HUES48 (cell line): ENCODE data around the gene DERA.

Experiments
- H3K27ac ChIP-seq: one replicate; pipeline ENCODE4 v1.7.0; 2013; ENCODE audit warnings: low read depth, low read length, inconsistent platforms
- H3K27me3 ChIP-seq: 2 replicates; pipeline ENCODE4 v1.6.1; 2013; ENCODE audit warnings: mild to moderate bottlenecking, low read length; ENCODE audit not compliant: control insufficient read depth, insufficient read depth
- H3K36me3 ChIP-seq: 2 replicates; pipeline ENCODE4 v1.6.1; 2013; ENCODE audit warnings: low read length; ENCODE audit not compliant: control insufficient read depth, insufficient read depth
- H3K4me1 ChIP-seq: 2 replicates; pipeline ENCODE4 v1.6.1; 2013; ENCODE audit warnings: mild to moderate bottlenecking, low read length; ENCODE audit not compliant: control insufficient read depth, insufficient read depth
- H3K4me3 ChIP-seq: 2 replicates; pipeline ENCODE4 v1.5.1; 2013; ENCODE audit warnings: mild to moderate bottlenecking, low read depth, low read length
- H3K9ac ChIP-seq: 2 replicates; pipeline ENCODE4 v1.6.1; 2013; ENCODE audit warnings: mild to moderate bottlenecking, low read depth, low read length, moderate library complexity
- H3K9me3 ChIP-seq: 2 replicates; pipeline ENCODE4 v1.6.1; 2013; ENCODE audit warnings: low read length; ENCODE audit not compliant: control insufficient read depth, insufficient read depth

DERA gene

DNA sequence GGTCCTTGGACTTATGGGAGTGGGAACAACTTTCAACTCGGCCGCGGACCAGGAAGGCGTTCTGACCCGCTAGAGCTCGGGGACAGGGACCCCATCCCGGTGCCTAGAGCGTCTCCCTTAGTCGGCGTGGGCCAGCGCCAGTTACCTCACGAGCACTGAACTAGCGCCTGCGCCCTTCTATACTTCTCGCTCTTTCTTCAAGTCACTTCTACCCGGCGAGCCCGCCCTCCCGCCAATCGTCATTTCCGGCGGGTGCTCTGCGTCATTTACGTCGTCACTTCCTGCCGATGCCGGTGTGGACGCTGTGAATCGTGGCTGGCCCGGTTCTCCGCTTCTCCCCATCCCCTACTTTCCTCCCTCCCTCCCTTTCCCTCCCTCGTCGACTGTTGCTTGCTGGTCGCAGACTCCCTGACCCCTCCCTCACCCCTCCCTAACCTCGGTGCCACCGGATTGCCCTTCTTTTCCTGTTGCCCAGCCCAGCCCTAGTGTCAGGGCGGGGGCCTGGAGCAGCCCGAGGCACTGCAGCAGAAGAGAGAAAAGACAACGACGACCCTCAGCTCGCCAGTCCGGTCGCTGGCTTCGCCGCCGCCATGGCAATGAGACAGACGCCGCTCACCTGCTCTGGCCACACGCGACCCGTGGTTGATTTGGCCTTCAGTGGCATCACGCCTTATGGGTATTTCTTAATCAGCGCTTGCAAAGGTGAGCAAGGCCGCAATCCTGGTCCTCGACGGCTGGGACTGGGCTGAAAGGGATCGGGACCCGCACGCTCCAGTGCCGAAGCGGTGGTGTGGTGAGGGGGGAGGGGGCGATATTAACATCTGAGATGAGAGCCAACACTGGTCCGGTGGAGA lies 28.8 kb upstream of the DERA start, which contains the start of gene STRAP:
STRAP (plus strand) TSS at position 270 of the 854 bp plus-strand sequence; CDS start at position 591, 321 bp downstream.
- peak within 1 kb of the TSS; percentile 98 for H3K9ac ChIP-seq
- no peaks in the 10 kb centered on the region for H3K27me3 ChIP-seq
- peaks cover 36% of the 10 kb centered on the region for H3K36me3 ChIP-seq
- H3K27ac ChIP-seq: peak within 1 kb of the TSS; percentile 99
- no peaks in the 10 kb centered on the region for H3K9me3 ChIP-seq
- peaks cover 8% of the 10 kb centered on the region for H3K4me1 ChIP-seq
- peak within 1 kb of the TSS; percentile 99 for H3K4me3 ChIP-seq

DNA sequence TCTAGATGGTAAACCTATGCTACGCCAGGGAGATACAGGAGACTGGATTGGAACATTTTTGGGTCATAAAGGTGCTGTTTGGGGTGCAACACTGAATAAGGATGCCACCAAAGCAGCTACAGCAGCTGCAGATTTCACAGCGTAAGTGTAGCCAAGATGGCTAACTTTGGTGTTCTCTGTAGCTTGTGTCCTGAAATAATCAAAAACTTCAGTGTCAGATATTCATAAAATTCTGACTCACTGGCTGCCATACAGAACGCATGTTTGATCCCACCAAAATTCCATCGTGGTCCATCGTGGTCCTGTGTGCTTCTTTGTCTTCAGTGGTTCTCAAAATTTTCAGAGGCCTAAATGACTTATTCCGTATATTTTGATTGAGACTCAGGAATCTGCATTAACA lies 27.6 kb upstream of the DERA start:
- H3K9ac ChIP-seq: peak overlapping the region; percentile 98
- peaks cover 8% of the 10 kb centered on the region for H3K4me1 ChIP-seq
- peaks cover 48% of the 10 kb centered on the region for H3K36me3 ChIP-seq

DNA sequence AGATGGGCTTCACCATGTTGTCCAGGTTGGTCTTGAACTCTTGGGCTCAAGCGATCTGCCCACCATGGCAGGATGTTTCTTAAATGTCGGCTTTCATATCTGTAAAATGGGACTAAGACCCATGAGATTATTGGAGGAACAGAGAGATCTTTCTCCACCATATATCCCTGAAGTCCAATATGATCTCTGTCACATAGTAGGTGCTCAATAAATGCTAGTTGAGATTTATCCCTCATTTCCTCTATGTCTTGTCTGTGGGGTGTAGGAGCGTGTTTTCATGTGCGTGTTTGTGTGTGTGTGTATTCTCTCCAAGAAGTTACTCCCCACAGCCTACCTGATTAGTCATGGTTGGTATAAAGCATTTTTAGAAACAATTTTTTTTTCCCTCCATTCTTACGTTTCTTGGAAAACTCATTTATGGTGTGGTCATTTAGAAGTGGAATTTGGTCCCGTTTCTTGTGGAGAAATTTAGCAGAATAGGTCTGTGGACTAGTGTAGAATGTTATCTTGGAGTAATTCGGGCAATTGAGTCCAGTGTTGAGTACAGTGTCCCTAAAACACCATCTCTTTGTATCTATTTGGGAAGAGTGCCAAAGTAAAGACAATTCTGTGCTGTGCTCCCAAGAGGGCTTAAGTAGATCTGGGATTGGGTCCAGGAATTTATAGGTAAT lies 24.6 kb upstream of the DERA start:
- H3K27me3 ChIP-seq: no peaks in the 10 kb centered on the region
- H3K9ac ChIP-seq: no peak overlapping the region
- H3K9me3 ChIP-seq: no peaks in the 10 kb centered on the region
- no peak overlapping the region for H3K4me3 ChIP-seq
- peaks cover 76% of the 10 kb centered on the region for H3K36me3 ChIP-seq
- H3K4me1 ChIP-seq: peaks cover 8% of the 10 kb centered on the region
- H3K27ac ChIP-seq: no peak overlapping the region

More for the DNA sequence above, 27.6 kb upstream of the DERA start:
- Histone ChIP-seq H3K27me3 (no peaks in the 10 kb centered on the region), H3K9me3 (no peaks in the 10 kb centered on the region), H3K4me3 (peak overlapping the region; percentile 99), H3K27ac (no peak overlapping the region)

DNA sequence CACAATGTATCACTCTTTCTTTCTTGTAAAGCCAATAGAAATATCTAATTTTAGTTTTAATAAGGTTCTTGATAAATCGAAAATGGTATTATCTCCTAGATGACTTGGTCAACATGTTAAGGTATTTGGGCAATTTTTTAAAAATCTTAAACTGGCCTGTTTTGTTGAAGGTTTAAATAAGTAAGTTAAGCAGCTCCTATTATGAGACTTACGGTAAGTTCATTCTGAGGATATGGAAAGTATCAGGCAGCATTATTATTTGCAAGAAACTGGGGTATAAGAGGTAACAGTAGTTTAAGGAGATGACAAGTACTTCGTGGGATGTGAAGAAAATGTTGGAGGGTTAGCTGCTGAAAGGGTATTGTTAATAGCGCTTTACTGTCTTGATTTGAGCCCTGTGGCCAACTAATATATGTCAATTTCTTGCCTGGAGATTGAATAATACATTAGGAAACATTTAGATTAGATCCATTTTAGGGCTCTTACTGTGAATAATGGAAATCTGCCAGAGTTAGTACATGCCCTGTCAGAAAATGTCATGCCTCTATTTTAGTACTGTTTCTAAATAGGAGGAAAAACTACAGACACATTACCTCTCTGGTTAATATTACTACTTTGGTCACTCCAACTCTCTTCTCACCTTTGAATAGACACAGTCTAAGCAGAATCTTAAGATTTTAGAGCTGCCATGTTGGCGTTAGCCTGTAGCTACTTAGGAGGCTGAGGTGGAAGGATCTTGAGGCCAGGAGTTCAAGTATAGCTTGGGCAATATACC lies 23.9 kb upstream of the DERA start:
- Histone ChIP-seq H3K27me3 (no peaks in the 10 kb centered on the region), H3K4me1 (peaks cover 8% of the 10 kb centered on the region)

DNA sequence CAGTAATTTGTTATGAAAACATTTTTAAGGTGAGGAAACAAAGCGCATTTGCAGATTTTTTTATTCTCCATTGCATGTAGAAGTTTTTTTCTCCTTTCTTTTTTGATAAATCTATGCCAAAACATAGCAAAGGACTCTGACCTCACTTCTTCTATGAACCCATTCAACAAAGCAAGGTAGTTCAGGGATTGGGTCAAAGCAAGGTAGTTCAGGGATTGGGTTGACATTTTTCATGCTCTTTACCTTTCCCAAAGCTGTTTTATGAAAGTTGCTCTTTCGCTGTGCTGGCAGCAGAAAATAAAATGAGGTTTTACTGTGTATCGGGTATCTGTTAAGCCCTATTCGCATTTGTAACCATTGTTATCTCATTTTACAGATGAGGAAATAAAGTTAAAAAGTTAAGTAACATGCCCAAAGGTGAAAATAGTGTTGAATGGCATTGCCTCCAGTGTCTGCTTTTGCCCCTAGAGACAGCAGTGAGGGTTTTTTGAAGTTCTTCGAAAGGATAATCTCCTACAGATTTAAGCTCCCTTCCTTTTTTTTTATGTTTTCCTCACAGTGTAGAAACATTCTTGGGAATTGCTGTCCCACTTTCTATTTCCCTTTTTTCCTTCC lies 18.4 kb upstream of the DERA start:
- Histone ChIP-seq H3K27me3 (no peaks in the 10 kb centered on the region), H3K4me1 (no peaks in the 10 kb centered on the region), H3K9ac (no peak overlapping the region), H3K9me3 (no peaks in the 10 kb centered on the region), H3K27ac (no peak overlapping the region), H3K4me3 (no peak overlapping the region), H3K36me3 (peaks cover 94% of the 10 kb centered on the region)

More for the DNA sequence above, 23.9 kb upstream of the DERA start:
- H3K4me3 ChIP-seq: no peak overlapping the region
- no peak overlapping the region for H3K27ac ChIP-seq
- H3K9me3 ChIP-seq: no peaks in the 10 kb centered on the region
- H3K36me3 ChIP-seq: peaks cover 83% of the 10 kb centered on the region
- no peak overlapping the region for H3K9ac ChIP-seq

DNA sequence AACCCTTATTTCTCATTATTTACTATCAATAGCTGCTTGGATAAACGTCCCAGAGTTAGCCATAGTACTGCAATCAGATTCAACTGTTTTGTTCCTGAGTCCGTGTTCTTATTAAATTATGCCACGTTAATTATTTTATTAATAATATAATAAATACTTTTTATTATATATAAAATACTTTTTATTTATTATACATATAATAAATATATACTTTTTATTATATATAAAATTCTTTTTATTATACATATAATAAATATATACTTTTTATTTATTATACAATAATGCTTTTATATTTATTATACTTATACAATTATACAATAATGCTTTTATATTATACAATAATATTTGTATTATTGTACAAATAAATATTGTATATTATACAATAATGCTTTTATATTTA lies 17.9 kb upstream of the DERA start:
- H3K36me3 ChIP-seq: peaks cover 94% of the 10 kb centered on the region
- H3K9ac ChIP-seq: no peak overlapping the region
- H3K9me3 ChIP-seq: no peaks in the 10 kb centered on the region
- no peaks in the 10 kb centered on the region for H3K27me3 ChIP-seq
- H3K4me3 ChIP-seq: no peak overlapping the region
- H3K27ac ChIP-seq: no peak overlapping the region
- no peaks in the 10 kb centered on the region for H3K4me1 ChIP-seq

DNA sequence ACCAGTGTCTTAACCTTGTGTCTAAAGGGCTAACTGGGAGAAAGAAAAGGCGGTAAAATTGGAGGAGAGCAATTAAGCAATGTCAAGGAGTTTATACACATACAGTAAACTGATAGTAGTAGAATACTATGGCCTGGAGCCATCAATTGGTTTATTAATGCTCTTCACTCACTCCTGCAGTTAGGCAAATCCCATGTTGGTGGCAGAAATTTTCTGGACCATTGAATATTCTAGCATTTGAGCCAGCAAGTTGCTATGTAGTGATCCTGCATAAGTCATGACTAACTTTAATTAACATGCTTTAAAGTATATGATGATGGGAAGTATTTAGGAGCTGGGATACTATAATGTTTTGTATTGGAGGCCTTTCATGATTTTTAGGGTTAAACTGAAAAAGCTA lies 14.3 kb upstream of the DERA start:
- no peak overlapping the region for H3K27ac ChIP-seq
- H3K27me3 ChIP-seq: no peaks in the 10 kb centered on the region
- H3K36me3 ChIP-seq: peaks cover 96% of the 10 kb centered on the region
- H3K9me3 ChIP-seq: no peaks in the 10 kb centered on the region
- H3K4me1 ChIP-seq: no peaks in the 10 kb centered on the region
- H3K4me3 ChIP-seq: no peak overlapping the region
- H3K9ac ChIP-seq: no peak overlapping the region

DNA sequence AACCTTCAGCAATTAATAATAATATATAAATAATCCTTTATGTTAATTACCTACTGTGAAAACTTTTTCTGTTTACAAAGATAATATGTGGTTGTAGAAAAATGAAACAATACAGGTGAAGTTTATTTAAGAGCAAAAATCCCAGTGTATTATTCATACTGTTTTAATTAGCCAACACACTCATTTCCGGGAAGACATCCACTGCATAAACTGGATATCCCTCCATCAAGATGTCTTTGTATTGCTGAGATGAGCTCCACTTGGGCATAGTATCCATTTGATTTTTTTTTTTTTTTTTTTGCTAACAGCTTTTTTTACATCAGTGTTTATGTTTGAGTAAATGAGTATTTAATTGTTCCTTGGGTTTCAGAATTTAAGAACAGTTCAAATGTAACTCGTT lies 13.7 kb upstream of the DERA start:
- peaks cover 96% of the 10 kb centered on the region for H3K36me3 ChIP-seq

DNA sequence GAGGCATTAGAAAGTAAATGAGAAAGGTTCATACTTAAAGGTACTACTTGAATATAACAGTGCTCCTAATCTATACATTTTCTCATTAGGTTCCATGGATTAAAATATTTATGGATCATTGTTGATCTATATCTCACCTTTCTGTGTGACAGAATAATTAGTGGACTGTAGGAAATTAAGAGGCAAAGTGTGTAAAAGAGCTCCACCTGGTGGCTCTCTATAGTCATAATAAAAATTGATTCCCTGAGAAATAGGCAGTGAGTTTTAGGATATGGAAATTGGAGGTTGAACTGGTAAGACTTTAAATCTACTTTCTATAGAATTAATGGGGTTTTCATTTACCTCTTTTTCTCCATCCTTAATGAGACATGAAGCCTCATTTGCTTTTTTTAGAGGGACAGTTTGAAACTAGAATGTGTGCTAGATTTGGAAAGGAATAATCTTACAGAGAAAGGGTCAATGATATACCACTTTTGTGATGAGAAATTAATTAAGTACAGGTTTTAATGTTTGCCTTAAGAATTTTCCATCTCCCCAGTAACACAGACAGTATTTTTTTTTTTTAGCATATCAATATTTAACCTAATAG lies 11.8 kb upstream of the DERA start:
- H3K4me1 ChIP-seq: no peaks in the 10 kb centered on the region
- no peak overlapping the region for H3K9ac ChIP-seq
- H3K4me3 ChIP-seq: no peak overlapping the region
- H3K27ac ChIP-seq: no peak overlapping the region
- no peaks in the 10 kb centered on the region for H3K9me3 ChIP-seq
- H3K27me3 ChIP-seq: no peaks in the 10 kb centered on the region
- peaks cover 99% of the 10 kb centered on the region for H3K36me3 ChIP-seq

More for the DNA sequence above, 13.7 kb upstream of the DERA start:
- Histone ChIP-seq H3K27ac (no peak overlapping the region), H3K27me3 (no peaks in the 10 kb centered on the region), H3K4me1 (no peaks in the 10 kb centered on the region), H3K9me3 (no peaks in the 10 kb centered on the region), H3K9ac (no peak overlapping the region), H3K4me3 (no peak overlapping the region)

DNA sequence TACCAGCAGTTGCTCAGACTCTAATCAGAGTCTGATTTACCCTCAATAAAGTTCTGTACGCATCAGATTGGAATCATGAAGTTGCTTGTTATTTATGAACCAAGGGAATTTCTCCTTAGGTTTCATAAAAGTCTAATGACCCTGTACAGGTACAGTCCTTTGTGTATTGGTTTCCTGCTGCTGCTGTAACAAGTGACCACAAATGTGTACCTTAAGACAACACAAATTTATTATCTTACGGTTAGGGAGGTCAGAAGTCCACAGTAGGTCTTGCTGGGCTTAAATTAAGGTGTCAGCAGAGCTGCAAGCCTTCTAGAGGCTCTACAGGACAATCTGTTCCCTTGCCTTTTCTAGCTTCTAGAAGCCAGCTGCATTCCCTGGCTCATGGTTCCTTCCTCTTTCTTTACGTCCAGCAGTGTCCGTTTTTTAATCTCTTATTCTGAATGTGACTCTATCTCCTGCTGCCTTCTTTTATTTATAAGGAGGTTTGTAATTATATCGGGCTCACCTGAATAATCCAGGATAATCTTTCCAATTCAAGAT lies 6.7 kb upstream of the DERA start:
- H3K4me1 ChIP-seq: no peaks in the 10 kb centered on the region
- no peak overlapping the region for H3K9ac ChIP-seq
- no peak overlapping the region for H3K27ac ChIP-seq
- no peaks in the 10 kb centered on the region for H3K9me3 ChIP-seq
- no peaks in the 10 kb centered on the region for H3K27me3 ChIP-seq
- peaks cover 72% of the 10 kb centered on the region for H3K36me3 ChIP-seq
- H3K4me3 ChIP-seq: no peak overlapping the region
